Uterus (tissue), 4 donors: ENCODE data around the gene ZCCHC3. TPM values are rescaled to one million over a fixed set of nuclear protein-coding genes. Genes with fewer than 3 reads are reported as not detected.

ENCODE experiments used
- DNase-seq, 2 donors: peaks; one replicate each; pipeline ENCODE4 v3.0.0-alpha.2; 2019 to 2020
- H3K27ac ChIP-seq, 2 donors: fragments of 200-600 bp; sonication (generic); 1 replicate in 1 of 2; 2 replicates in 1 of 2; pipeline ENCODE4 v1.5.1; 2016 to 2018
- H3K27me3 ChIP-seq, 2 donors: fragments of 200-600 bp; sonication (generic); one replicate each; pipeline ENCODE4 v1.5.1; 2018 to 2019; ENCODE audit warnings: control low read depth in 1 of 2
- H3K36me3 ChIP-seq, 2 donors: fragments of 200-600 bp; sonication (generic); one replicate each; pipeline ENCODE4 v1.5.1; 2019; ENCODE audit warnings: control low read depth in 1 of 2
- H3K4me1 ChIP-seq, 2 donors: fragments of 200-600 bp; sonication (generic); one replicate each; pipeline ENCODE4 v1.5.1; 2018 to 2019; ENCODE audit warnings: control low read depth in 1 of 2
- H3K4me3 ChIP-seq, 2 donors: fragments of 200-600 bp; sonication (generic); 1 replicate in 1 of 2; 2 replicates in 1 of 2; pipeline ENCODE4 v1.5.1; 2018 to 2019; ENCODE audit warnings: mild to moderate bottlenecking in 1 of 2
- H3K9me3 ChIP-seq, 2 donors: fragments of 200-600 bp; sonication (generic); one replicate each; pipeline ENCODE4 v1.5.1; 2019; ENCODE audit warnings: control low read depth in 1 of 2
- POLR2A ChIP-seq, 2 donors: fragments of 450-650 bp; IDR thresholded peaks; one replicate each; pipeline ENCODE4 v1.6.1; 2016; ENCODE audit warnings: antibody characterized with exemption in 2 of 2, mild to moderate bottlenecking in 1 of 2, moderate library complexity in 1 of 2
- intact Hi-C: fragments of 100-400 bp; cut with DNase I; formaldehyde crosslinking; loops from one replicate; pipeline ENCODE4 v1.15.1; 2023; ENCODE audit warnings: low total_unique reads
- total RNA-seq, 4 donors: library from RNA; depleted of rRNA in 3 of 4; stranded (reverse); fragments of >200 nt in 3 of 4; gene quantifications; one replicate each; pipeline versions ENCODE4 v1.1.0 to v1.2.4, GENCODE V29; 2014 to 2023
- TF ChIP-seq, protein P1 (sequence below), 4 experiments: fragments of 200-600 bp in 2 of 4; fragments of 450-650 bp in 2 of 4; sonication (generic) in 2 of 4; IDR thresholded peaks; one replicate each; pipeline ENCODE4 v1.5.1; 2016 to 2019; ENCODE audit warnings: antibody characterized with exemption in 4 of 4, mild to moderate bottlenecking in 2 of 4, moderate library complexity in 1 of 4
- donor health status: DM: yes; HTN: yes; CAD: no.

ZCCHC3 gene
- total RNA-seq, 4 donors from 2014 or later: 3.3 to 56.7 (median 19.2) TPM

GRCh38 chr20:327186-328026 is 30.0 kb downstream of the ZCCHC3 start:
- Histone ChIP-seq H3K36me3 (no peaks in the 10 kb centered on the region), H3K4me3 (peak overlapping the region; percentile 42 to 85), H3K4me1 (no peaks in the 10 kb centered on the region)

GRCh38 chr20:328027-328974 is 30.9 kb downstream of the ZCCHC3 start:
- TF ChIP-seq, protein P1, sequence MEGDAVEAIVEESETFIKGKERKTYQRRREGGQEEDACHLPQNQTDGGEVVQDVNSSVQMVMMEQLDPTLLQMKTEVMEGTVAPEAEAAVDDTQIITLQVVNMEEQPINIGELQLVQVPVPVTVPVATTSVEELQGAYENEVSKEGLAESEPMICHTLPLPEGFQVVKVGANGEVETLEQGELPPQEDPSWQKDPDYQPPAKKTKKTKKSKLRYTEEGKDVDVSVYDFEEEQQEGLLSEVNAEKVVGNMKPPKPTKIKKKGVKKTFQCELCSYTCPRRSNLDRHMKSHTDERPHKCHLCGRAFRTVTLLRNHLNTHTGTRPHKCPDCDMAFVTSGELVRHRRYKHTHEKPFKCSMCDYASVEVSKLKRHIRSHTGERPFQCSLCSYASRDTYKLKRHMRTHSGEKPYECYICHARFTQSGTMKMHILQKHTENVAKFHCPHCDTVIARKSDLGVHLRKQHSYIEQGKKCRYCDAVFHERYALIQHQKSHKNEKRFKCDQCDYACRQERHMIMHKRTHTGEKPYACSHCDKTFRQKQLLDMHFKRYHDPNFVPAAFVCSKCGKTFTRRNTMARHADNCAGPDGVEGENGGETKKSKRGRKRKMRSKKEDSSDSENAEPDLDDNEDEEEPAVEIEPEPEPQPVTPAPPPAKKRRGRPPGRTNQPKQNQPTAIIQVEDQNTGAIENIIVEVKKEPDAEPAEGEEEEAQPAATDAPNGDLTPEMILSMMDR (IDR thresholded peaks at IDR 0.05): no peak
- TF ChIP-seq POLR2A (IDR thresholded peaks at IDR 0.05): no peak
- Histone ChIP-seq H3K27ac (peak overlapping the region; percentile 96 to 98), H3K27me3 (no peaks in the 10 kb centered on the region), H3K4me3 (peak overlapping the region in 1 of 2 donors; percentile 85), H3K9me3 (no peaks in the 10 kb centered on the region), H3K4me1 (no peaks in the 10 kb centered on the region), H3K36me3 (no peaks in the 10 kb centered on the region)
- intact Hi-C loops: no loop called here
- peak in 1 of 2 donors; percentile 21 for DNase-seq

More at GRCh38 chr20:327186-328026, 30.0 kb downstream of the ZCCHC3 start:
- Histone ChIP-seq H3K27ac (peak overlapping the region; percentile 96 to 98), H3K27me3 (no peaks in the 10 kb centered on the region), H3K9me3 (no peaks in the 10 kb centered on the region)
- intact Hi-C loops: no loop called here
- peak; percentile 91 to 92 for DNase-seq
- TF ChIP-seq, protein P1 (IDR thresholded peaks at IDR 0.05): no peak
- TF ChIP-seq POLR2A (IDR thresholded peaks at IDR 0.05): peak; percentile 22 to 33

DNA sequence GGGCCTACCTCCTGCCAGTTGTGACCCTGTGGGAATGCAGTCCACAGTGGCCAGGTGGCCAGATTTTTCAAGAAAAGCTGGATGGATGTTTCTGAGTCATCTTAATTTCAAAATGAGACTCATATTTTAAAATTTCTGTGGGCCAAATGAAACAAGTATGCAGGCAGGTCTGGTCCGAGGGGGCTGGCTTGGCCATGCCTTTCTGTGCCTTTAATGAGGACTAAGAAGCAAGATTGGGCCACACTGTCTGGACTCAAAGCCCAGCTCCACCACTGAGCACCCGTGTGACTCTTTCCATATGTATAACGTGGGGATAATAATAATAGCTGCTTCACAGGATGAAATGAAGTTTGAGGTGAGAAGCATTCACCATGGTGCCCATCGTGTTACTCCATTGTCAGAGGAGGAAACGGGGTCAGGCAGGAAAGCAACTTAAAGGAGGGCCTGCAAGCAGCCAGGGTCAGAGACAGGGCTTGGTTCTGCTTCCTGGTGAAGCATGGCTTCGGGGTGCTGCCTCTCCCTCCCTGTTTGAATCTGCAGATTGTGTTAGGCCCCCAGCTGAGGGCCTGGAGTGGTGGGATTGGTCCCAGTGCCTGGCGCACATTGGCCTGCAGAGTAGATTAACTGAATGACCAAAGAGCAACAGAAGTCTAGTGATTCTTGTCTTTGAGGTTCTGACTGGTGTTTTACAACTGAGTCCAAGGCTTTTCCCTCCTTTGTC is 31.8 kb downstream of the ZCCHC3 start:
- no peaks in the 10 kb centered on the region for H3K36me3 ChIP-seq
- intact Hi-C loops: no loop called here
- no peak for DNase-seq
- H3K4me1 ChIP-seq: no peaks in the 10 kb centered on the region
- no peaks in the 10 kb centered on the region for H3K27me3 ChIP-seq
- H3K4me3 ChIP-seq: no peak overlapping the region
- no peaks in the 10 kb centered on the region for H3K9me3 ChIP-seq
- TF ChIP-seq, protein P1 (IDR thresholded peaks at IDR 0.05): no peak
- TF ChIP-seq POLR2A (IDR thresholded peaks at IDR 0.05): no peak
- peak overlapping the region; percentile 96 to 98 for H3K27ac ChIP-seq

- Histone ChIP-seq H3K4me3 (no peak overlapping the region), H3K27me3 (no peaks in the 10 kb centered on the region), H3K9me3 (no peaks in the 10 kb centered on the region), H3K36me3 (no peaks in the 10 kb centered on the region), H3K4me1 (no peaks in the 10 kb centered on the region), H3K27ac (peak overlapping the region in 1 of 2 donors; percentile 96)
- intact Hi-C loops: loop anchor here (10.0 kb wide), 1 partner anchor 55 kb away; no protein-coding TSS in a partner anchor
- DNase-seq: no peak
- no peak for TF ChIP-seq POLR2A (IDR thresholded peaks at IDR 0.05)
- TF ChIP-seq, protein P1 (IDR thresholded peaks at IDR 0.05): no peak
Observed at GRCh38 chr20:329851-330232, 32.5 kb downstream of the ZCCHC3 start.
